ENCODE results near the gene PGAM5.
"Not testable (repeated sequence)": the region's sequence is repeated elsewhere in the genome, so short reads cannot be mapped to it uniquely, and the experiment has no call there.

Gene PGAM5

DNA sequence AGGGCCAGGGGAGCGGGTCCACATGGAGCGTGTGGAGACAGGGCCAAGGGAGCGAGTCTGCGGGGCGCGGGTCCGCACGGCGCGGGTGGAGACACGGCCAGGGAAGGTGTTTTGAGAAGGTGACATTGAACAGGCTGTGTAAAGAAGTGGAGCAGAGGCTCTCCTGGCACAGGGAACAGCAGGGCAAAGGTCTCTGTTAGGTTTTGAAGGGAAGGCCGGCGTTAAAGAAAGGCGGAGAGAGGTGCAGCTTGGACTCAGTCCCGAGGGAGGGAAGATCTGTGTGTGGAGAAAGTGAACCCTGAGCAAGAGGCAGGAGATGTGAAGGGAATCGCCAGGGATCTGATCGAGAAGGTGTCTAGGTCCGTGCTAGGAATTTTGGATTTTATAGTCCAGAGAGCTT, 21.4 kb upstream of the PGAM5 start:
- no peak for DNase-seq (ENCODE audit: low read depth)

DNA sequence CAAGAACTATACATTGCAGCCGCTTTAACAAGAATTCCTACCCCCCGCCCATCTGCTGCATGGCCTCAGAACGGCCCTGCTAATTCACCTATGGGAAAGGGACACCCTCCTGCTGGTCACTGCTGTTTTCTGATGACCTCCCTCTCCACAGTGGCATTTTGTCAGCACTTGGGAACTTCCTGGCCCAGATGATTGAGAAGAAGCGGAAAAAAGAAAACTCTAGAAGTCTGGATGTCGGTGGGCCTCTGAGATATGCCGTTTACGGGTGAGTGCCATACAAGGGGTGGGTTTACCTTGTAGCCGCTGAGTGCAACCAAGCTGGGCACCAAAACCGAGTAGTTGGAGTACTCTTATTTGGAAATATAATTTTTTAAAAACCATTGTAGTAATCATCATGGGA, 20.5 kb upstream of the PGAM5 start:
- no peak for DNase-seq (ENCODE audit: low read depth)

DNA sequence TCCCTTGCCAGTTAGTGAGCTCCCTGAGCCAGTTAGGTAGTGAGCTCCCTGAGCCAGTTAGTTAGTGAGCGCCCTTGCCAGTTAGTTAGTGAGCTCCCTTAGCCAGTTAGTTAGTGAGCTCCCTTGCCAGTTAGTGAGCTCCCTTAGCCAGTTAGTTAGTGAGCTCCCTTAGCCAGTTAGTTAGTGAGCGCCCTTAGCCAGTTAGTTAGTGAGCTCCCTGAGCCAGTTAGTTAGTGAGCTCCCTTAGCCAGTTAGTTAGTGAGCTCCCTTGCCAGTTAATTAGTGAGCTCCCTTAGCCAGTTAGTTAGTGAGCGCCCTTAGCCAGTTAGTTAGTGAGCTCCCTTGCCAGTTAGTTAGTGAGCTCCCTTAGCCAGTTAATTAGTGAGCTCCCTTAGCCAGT, 18.6 kb upstream of the PGAM5 start:
- DNase-seq (ENCODE audit: low read depth): not testable (repeated sequence)

DNA sequence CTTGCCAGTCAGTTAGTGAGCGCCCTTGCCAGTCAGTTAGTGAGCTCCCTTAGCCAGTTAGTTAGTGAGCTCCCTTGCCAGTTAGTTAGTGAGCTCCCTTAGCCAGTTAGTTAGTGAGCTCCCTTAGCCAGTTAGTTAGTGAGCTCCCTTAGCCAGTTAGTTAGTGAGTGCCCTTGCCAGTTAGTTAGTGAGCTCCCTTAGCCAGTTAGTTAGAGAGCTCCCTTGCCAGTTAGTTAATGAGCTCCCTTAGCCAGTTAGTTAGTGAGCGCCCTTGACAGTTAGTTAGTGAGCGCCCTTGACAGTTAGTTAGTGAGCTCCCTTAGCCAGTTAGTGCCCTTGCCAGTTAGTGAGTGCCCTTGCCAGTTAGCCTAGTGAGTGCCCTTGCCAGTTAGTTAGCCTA, 15.8 kb upstream of the PGAM5 start:
- DNase-seq (ENCODE audit: low read depth): not testable (repeated sequence)

DNA sequence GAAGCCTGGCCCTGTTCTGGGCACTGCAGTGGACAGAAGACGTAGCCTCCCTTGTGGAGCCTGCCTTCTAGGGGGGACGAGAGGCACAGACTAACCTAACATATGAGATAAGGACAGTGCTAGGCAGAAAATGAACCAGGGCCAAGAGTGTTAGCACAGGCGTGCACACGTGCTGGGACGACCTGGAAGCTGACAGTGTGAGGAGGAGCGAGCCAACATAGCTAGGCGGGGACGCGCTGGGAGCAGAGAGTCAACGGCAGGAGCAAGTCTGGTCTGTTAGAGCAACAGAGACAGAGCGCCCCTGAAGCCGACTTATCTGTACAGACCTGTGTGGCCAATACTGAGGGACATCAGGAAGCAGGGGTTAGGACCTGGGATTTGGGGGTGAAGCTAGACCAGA, 15.2 kb upstream of the PGAM5 start:
- no peak for DNase-seq (ENCODE audit: low read depth)

DNA sequence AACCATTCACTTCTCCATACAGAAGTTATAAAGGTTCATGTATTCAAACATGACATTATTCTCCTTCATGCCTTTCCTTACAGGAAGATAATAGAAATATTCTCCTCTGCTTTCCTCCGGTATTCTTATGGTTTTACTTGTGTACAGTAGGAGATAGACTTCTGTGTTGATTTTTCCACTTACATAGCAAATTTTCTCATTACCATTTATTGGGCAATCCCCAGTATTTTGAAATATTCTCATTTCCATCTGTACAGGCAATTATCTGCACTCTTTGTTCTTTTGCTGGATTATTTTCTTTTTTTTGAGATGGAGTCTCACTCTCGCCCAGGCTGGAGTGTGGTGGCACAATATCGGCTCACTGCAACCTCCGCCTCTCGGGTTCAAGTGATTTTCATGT, 12.3 kb upstream of the PGAM5 start:
- no peak for DNase-seq (ENCODE audit: low read depth)

DNA sequence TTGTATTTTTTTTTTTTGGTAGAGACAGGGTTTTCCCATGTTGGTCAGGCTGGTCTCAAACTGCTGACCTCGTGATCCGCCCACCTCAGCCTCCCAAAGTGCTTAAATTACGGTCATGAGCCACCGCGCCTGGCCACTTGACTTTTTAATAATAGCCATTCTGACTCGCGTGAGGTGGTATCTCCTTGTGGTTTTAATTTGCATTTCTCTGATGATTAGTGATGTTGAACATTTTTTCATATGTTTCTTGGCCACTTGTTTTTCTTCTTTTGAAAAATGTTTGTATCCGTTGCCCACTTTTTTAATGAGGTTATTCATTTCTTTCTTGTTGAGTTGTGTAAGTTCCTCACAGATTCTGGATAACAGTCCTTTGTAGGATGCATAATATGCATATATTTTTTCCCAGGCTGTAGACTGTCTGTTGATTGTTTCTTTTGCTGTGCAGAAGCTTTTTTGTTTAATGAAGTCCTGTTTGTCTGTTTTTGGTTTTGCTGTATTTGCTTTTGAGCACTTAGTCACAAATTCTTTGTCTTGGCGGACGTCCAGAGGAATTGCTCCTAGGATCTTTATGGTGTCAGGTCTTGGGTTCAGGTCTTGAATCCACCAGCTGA, 10.3 kb upstream of the PGAM5 start:
- no peak for DNase-seq (ENCODE audit: low read depth)

DNA sequence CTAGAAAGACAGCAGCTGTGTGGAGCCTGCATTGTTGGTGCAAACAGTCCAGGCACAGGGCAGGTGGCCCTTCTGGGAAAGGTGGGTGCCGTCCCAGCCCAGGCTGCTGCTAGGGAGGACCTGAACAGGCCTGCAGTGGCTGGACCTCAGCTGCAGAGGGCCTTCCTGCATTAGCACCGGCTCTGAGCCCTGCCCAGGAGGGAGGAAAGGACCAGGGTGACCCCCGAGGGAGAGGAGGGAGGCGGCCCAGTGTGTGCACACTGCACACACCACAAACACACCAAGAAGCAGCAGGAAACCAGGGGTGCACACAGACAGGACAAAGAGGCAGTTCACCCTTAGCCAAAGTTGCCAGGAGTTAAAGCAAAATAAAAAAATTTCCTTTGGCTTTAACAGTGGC, 8.0 kb upstream of the PGAM5 start:
- no peak for DNase-seq (ENCODE audit: low read depth)

DNA sequence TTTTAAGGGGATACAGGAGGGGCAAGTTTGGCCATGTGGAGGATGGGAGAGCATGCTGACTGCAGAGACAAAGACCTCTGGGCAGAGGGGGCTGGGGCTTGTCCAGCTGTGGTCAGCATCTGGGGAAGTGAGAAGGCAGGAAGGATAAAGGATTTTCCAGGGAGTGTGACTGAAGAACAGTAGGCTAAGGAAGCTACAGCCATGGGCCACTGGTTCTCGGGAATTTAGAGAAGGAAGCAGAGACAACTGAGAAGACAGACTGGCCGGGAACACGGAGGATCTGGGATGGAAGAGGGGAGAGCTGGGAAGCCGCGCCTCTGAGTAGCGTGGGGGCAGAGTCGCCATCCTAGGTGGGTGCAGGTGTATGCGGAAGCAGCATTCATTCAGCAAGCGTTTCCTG, 7.0 kb upstream of the PGAM5 start:
- DNase-seq (ENCODE audit: low read depth): no peak

DNA sequence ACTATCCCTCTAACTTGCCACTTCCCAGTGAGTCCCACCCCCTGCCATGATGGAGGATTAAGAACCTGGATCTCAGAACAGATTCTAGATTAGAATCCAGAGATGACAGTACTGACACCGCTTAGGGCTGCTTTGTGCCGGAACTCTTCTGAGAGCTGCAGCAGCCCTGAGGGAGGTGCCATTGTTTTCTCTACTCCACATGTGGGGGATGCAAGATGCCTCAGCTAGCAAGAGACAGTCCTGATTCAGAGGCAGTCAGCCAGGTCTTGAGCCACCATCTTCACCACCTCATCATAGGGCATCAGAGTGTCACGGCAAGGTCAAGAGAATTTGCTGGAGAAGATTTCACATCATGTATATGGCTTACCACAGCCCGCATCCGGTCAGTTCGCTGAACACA, 3.4 kb upstream of the PGAM5 start:
- no peak for DNase-seq (ENCODE audit: low read depth)

DNA sequence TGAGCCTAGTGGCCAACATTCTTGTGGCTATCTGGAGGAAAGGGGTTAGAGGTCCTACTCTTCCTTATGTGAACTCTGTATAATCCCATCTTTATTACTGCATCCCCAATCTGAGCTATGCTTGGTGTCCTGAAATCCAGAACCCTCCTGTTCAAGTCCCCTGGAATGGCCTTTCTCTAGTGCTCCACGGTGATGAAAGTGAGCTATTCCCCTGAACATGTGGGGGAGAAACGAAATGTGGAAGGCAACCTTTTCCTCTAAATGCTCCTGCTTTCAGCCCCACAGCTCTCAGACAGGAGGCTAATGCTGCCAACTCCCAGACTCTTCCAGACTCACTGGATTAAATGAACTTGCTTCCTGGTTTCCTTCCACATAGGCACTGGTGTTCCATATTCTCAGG, 2.5 kb upstream of the PGAM5 start:
- no peak for DNase-seq (ENCODE audit: low read depth)

DNA sequence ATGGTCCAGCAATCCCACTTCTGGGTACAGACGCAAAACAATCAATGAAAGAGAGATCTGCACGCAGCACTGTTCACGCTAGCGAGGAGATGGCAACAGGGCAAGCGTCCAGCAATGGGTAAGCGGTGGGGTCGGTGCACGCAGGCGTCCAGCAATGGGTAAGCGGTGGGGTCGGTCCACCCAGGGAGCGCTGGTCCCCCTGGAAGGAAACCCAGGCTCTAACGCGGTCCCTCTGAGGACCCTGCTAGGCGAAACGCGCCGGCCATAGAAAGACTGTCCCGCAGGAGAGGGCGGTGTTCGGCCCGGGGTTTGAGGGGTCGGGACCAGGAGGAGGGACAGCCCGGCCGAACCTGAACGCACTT, 618 bp upstream of the PGAM5 start:
- DNase-seq (ENCODE audit: low read depth): no peak

DNA sequence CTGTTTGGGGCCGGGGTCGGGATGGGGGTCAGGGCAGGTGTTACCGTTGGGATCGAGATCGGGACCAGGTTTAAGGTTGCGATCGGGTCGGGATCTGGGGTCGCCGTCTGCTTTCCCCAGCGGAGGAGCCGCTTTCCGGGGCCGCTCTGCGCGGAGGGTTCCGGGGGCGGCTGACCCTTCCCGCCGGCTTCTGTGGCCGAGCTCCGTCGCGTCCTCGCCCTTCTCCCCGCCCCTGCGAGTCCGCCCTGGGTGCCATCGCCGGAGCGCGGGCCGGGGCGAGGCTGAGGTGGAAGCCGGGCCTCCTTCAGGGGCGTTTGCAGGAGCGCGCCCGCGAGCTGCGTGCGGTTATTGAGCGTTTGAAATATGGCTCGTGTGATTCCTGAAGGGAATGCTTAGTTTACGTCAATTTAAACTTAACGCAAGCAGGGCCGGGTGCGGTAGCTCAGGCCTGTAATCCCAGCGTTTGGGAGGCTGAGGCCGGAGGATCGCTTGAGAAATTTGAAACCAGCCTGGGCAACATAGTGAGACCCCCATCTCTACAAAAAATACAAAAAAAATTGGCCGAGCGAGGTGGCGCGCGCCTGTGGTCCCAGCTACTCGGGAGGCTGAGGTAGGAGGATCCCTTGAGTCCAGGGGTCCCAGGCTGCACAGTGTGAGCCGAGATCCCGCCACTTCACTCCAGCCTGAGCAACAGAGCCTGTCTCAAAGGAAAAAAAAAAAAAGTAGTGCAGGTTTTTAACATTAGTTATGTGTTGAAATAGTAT, 620 bp downstream of the PGAM5 start:
- no peak for DNase-seq (ENCODE audit: low read depth)

DNA sequence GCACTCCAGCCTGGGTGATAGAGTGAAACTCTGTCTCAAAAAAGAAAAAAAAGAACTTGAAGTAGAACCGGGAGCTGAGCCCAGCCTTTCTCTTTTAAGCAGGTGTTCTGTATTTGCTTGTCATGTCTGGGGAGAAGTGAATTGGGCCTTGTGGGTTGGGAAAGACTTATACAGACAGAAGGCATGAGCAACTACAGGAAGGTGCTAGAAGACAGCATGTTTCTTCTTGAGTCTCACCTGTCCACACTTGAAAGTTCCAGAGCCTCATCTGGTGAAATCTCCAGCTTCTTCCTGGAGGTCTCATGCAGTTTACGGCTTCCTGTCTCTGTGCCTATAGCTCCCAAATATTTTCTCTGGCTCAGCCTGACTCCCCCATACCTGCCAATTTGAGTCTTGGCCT, 2.5 kb downstream of the PGAM5 start:
- DNase-seq (ENCODE audit: low read depth): no peak

DNA sequence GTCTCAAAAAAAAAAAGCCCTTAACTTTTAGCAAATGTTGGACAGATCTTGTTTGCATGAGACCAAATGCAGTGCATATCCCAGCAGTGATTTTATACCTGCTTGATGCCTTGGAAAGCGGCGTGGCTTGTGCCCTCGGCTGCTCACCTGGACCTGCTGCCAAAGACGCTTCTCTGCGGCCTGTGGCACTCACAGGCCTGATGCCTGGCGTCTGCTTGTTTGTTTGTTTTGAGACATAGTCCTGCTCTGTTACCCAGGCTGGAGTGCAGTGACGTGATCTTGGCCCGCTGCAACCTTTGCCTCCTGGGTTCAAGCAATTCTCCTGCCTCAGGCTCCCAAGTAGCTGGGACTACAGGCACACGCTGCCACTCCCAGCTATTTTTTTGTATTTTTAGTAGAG, 5.2 kb downstream of the PGAM5 start:
- DNase-seq (ENCODE audit: low read depth): no peak

DNA sequence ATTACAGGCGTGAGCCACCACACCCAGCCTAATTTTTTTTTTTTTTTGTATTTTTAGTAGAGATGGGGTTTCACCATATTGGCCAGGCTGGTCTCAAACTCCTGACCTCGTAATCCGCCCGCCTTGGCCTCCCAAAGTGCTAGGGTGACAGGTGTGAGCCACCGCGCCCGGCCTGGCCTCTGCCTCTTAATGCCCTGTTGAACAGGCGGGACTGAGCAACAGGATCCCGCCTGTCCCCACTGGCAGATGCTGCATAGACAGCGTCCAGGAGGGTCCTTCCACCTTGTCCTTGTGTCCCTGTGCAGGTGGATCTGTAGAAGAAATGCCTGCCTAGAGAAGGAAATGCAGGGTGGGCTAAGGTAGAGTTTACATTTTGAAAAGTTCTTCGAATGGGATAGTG, 5.7 kb downstream of the PGAM5 start:
- DNase-seq (ENCODE audit: low read depth): no peak

DNA sequence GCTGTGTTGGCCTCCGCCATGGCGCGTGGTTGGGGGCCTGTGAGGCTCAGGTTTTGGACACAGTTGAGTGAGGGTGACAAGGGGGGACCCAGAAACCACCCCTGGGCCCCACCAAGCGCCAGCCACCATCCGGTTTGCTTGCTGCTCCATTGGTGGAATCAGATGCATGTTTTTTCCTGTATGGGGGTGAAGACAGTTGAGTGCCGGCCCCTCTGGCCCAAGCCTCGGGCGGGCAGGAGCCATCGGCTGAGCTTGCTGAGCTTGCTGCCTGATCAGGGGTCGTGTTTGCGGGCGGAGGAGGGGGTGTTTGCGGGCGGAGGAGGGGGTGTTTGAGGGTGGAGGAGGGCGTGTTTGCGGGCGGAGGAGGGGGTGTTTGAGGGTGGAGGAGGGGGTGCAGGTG, 6.4 kb downstream of the PGAM5 start:
- no peak for DNase-seq (ENCODE audit: low read depth)

DNA sequence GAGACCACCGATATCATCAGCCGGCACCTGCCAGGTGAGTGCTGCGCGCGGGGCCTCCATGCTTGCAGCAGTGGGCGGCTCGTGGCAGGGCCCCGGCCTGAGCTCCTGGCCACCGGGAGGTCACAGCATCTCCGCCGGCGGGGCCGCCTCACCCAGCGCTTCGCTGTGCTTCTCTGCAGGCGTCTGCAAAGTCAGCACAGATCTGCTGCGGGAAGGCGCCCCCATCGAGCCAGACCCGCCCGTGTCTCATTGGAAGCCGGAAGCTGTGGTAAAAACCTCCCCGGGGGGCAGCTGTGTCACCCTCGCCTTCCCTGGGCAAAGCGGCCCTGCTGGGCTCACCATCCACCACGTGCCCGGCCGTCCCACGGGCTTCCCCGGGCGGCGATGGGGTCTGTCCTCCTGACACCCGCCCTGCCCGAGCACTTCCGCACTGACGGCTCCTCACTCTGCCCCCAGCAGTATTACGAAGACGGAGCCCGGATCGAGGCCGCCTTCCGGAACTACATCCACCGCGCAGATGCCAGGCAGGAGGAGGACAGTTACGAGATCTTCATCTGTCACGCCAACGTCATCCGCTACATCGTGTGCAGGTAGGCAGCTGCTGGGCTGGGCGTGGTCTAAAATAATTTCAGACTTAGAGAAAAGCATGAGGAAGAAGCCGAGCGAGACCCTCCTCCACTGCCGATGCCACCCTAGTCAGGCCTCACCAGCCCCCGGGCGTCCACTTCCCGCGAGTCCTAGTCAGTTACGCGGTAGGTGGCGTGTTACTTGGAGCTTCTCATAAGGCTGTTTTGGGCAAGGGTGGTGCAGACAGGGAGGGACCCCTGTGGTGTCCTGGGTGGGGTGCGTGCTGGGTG, 7.1 kb downstream of the PGAM5 start:
- no peak for DNase-seq (ENCODE audit: low read depth)

DNA sequence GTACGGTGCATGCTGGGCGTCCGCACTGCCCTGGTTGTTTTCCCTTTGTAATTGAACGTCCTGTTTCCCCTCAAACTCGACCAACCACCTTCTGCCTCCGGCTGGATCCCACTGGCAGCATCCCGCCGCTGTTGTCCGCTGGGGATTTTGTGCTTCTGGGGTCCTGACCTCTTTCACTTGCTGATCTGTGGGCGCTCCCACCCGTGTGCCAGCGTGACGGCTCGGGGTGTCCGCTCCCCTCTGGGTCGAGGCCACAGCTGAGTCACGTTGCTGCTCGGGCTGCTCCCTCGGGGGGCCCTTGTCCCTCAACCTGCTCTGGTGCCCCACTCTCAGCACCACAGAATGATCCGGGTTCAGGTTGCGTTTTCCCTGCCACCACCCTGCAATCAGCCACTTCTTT, 8.0 kb downstream of the PGAM5 start:
- no peak for DNase-seq (ENCODE audit: low read depth)

DNA sequence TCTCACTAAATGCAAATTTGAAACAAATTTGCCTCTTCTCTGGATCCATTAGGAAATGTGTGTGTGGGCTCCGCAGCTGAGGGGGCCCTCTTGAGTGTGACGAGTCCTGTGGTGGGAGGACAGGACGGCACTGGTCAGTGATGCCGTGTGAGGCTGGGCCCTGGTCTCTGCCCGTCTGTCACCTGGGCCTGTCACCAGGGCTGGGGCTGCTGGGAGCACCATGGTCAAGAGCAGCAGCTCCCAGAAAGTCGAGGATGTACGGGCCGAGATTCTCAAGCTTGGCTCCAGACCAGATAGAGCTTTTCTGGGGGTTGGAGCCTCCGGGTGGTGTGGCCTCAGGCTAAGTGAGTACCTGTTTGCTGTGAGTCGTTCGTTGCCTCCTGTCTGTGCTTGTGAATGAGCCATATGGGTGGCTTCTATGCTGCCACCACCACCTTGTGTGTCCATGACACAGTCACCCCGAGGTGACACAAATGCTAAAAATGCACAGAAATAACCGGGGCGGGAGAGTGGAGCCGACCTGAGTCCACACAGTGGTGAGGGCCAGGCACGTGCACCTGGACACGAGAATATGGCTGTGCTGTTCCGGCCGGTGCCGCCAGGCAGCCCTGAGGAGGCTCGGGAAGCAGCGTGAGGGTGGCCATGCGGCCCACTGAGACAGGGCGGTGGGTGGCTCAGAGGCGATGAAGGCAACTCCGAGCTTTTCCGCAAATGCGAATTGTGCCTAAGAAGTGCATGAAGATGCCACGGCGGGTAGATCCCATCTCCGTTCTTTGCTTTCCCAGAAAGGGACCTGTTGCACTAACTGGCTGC, 8.7 kb downstream of the PGAM5 start:
- DNase-seq (ENCODE audit: low read depth): no peak

DNA sequence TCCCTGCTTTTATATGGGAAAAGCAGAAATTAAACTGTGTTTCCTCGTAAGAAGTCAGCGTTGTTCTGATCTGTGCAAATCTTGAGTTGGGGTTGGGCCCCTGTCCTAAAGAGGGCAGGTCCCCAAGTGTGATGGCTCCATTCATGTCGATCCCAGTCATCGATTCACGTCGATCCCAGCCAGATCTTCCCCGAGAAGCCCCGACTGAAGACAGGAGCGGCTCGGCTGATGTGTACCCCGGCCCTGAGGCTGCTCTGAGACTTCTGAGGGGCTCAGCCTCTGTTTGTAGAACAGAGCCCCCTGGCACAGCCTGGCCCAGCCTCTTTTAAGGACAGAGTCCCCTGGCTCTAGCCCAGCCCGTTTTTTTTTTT, 9.3 kb downstream of the PGAM5 start:
- no peak for DNase-seq (ENCODE audit: low read depth)

DNA sequence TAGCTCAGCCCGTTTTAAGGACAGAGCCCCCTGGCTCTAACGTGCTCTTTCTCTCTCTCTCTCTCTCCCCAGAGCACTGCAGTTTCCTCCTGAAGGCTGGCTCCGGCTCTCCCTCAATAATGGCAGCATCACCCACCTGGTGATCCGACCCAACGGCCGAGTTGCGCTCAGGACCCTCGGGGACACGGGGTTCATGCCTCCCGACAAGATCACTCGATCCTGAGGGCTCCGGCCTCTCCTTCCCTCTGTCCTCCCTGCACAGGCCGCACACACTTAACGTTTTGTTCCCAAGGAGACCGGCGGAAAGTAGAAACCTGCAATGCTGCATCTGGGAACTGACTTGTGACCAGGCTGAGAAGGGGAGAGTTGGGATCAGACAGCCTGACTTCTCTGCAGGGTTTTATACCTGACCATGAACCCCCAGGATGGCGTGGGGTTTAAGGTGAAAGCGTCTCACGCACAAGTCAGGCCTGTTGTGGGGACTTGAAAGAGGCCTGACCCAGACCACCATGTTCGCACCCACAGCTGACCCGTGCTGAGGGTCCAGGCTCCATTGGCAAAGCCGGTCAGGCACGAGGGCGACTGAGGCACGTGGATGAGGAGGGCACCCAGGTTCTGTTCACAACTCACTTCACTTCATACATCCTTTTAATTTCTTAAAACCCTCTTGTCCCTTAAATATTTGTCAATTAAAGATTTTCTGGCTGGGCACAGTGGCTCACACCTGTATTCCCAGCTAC, 10.1 kb downstream of the PGAM5 start:
- DNase-seq (ENCODE audit: low read depth): no peak
